DND-41 (cell line): ENCODE data around the gene PHF21B.

ENCODE experiments used
- ATAC-seq: fragments of 200-7000 bp; cut with Tn5 transposase; 3 replicates; pipeline ENCODE4 v1.9.1; 2021; ENCODE audit warnings: low read depth; ENCODE audit not compliant: insufficient read depth
- DNase-seq: peaks from one replicate; pipeline ENCODE4 v3.0.0-alpha.2; 2020
- H2AFZ ChIP-seq: 2 replicates; pipeline ENCODE4 v1.6.0; 2012; ENCODE audit warnings: low read depth, low read length
- H3K27ac ChIP-seq: 2 replicates; pipeline ENCODE4 v1.5.1; 2012; ENCODE audit warnings: low read length, inconsistent platforms
- H3K27me3 ChIP-seq: fragments of 200-600 bp; sonication (generic); 2 replicates; pipeline ENCODE4 v1.6.0; 2012; ENCODE audit warnings: low read length, mild to moderate bottlenecking, inconsistent platforms; ENCODE audit not compliant: insufficient read depth, poor library complexity
- H3K36me3 ChIP-seq: 2 replicates; pipeline ENCODE4 v1.5.1; 2012; ENCODE audit warnings: low read length, inconsistent platforms; ENCODE audit not compliant: insufficient read depth
- H3K4me1 ChIP-seq: 2 replicates; pipeline ENCODE4 v1.5.1; 2012; ENCODE audit warnings: mild to moderate bottlenecking, low read length; ENCODE audit not compliant: insufficient read depth
- H3K4me2 ChIP-seq: 2 replicates; pipeline ENCODE4 v1.6.0; 2012; ENCODE audit warnings: mild to moderate bottlenecking, moderate library complexity, low read length, inconsistent platforms; ENCODE audit not compliant: insufficient read depth
- H3K4me3 ChIP-seq, 2 experiments: fragments of 200-600 bp in 1 of 2; shearing (Covaris generic) in 1 of 2; 2 replicates each; pipeline ENCODE4 v1.5.1; 2012 to 2016; ENCODE audit warnings: inconsistent platforms in 2 of 2, low read length in 2 of 2, mild to moderate bottlenecking in 2 of 2, low read depth in 1 of 2, moderate library complexity in 1 of 2
- H3K79me2 ChIP-seq: 2 replicates; pipeline ENCODE4 v1.6.0; 2012; ENCODE audit warnings: low read length, inconsistent platforms; ENCODE audit not compliant: insufficient read depth
- H3K9ac ChIP-seq: 2 replicates; pipeline ENCODE4 v1.6.0; 2012; ENCODE audit warnings: low read depth, mild to moderate bottlenecking, inconsistent platforms, low read length, moderate library complexity
- H3K9me3 ChIP-seq: 2 replicates; pipeline ENCODE4 v1.5.1; 2012; ENCODE audit warnings: low read length, moderate library complexity, mild to moderate bottlenecking, inconsistent platforms; ENCODE audit not compliant: insufficient read depth, severe bottlenecking
- H4K20me1 ChIP-seq: 2 replicates; pipeline ENCODE4 v1.6.0; 2012; ENCODE audit warnings: low read length; ENCODE audit not compliant: insufficient read depth
- CTCF ChIP-seq: IDR thresholded peaks from 2 replicates; pipeline ENCODE4 v1.5.1; 2012; ENCODE audit warnings: borderline replicate concordance, low read length, moderate library complexity, mild to moderate bottlenecking; ENCODE audit not compliant: poor library complexity, severe bottlenecking; ENCODE audit errors: extremely low read depth
- EZH2 ChIP-seq: IDR thresholded peaks from 3 replicates; pipeline ENCODE4 v1.6.1; 2012; ENCODE audit warnings: borderline replicate concordance, low read depth, mild to moderate bottlenecking, moderate library complexity, low read length, inconsistent platforms; ENCODE audit not compliant: severe bottlenecking

Gene PHF21B

GRCh38 chr22:45001653-45002052 lies 8.2 kb downstream of the PHF21B start:
- no peak for TF ChIP-seq CTCF
- no peak for TF ChIP-seq EZH2
- no peaks in the 10 kb centered on the region for H3K9me3 ChIP-seq
- peaks cover 72% of the 10 kb centered on the region for H3K36me3 ChIP-seq
- peaks cover 84% of the 10 kb centered on the region for H4K20me1 ChIP-seq
- peaks cover 100% of the 10 kb centered on the region for H3K79me2 ChIP-seq
- H3K4me3 ChIP-seq: no peak overlapping the region
- no peaks in the 10 kb centered on the region for H3K27me3 ChIP-seq
- H3K27ac ChIP-seq: no peak overlapping the region
- ATAC-seq (no peak), DNase-seq (no peak)
- peaks cover 12% of the 10 kb centered on the region; the same call in 1 of the 2 replicates for H3K4me1 ChIP-seq
- no peak overlapping the region for H2AFZ ChIP-seq
- H3K4me2 ChIP-seq: no peak overlapping the region
- no peak overlapping the region for H3K9ac ChIP-seq

GRCh38 chr22:45000330-45000729 lies 9.5 kb downstream of the PHF21B start:
- Histone ChIP-seq H3K9ac (no peak overlapping the region), H4K20me1 (peaks cover 88% of the 10 kb centered on the region), H3K4me3 (no peak overlapping the region), H3K27me3 (no peaks in the 10 kb centered on the region), H3K4me1 (peaks cover 12% of the 10 kb centered on the region; the same call in 1 of the 2 replicates), H3K27ac (no peak overlapping the region), H3K4me2 (no peak overlapping the region), H3K36me3 (peaks cover 69% of the 10 kb centered on the region), H2AFZ (no peak overlapping the region), H3K79me2 (peaks cover 100% of the 10 kb centered on the region), H3K9me3 (no peaks in the 10 kb centered on the region)
- no peak for TF ChIP-seq EZH2
- no peak for TF ChIP-seq CTCF
- DNase-seq (no peak), ATAC-seq (no peak)

GRCh38 chr22:44999687-45000086 lies 10.1 kb downstream of the PHF21B start:
- Histone ChIP-seq H3K4me3 (no peak overlapping the region), H3K79me2 (peaks cover 100% of the 10 kb centered on the region), H3K27me3 (no peaks in the 10 kb centered on the region), H3K9ac (no peak overlapping the region), H2AFZ (no peak overlapping the region), H3K4me2 (no peak overlapping the region), H4K20me1 (peaks cover 88% of the 10 kb centered on the region), H3K27ac (peak overlapping the region; percentile 35; the same call in 1 of the 2 replicates), H3K9me3 (no peaks in the 10 kb centered on the region), H3K36me3 (peaks cover 63% of the 10 kb centered on the region), H3K4me1 (peaks cover 12% of the 10 kb centered on the region; the same call in 1 of the 2 replicates)
- ATAC-seq (peak; percentile 39; the same call in 1 of the 3 replicates), DNase-seq (peak; percentile 18)
- TF ChIP-seq CTCF (no peak), EZH2 (no peak)
